ENCODE measurements around the gene EME1. TPM values are rescaled to one million over a fixed set of nuclear protein-coding genes. Genes with fewer than 3 reads are reported as not detected.
A peak's percentile ranks its signal among the peaks of the same experiment; 100 is the strongest.

The EME1 gene
- polyA plus RNA-seq, 2 of the 4 experiments (the other 2 are of a cell fraction), result 24.3 to 29.9 TPM

GRCh38 chr17:50372758-50373556 is at the start of gene EME1, which contains the start of gene MRPL27 (continued):
- peak; percentile 93 for TF ChIP-seq E2F6 (IDR thresholded peaks at IDR 0.05; ENCODE audit: borderline replicate concordance, low read depth)
- TF ChIP-seq SREBF2 (IDR thresholded peaks at IDR 0.05), result no peak; the same call in 1 of the 2 replicates
- peak; percentile 59; the same call in 1 of the 2 replicates for TF ChIP-seq BHLHE40 (IDR thresholded peaks at IDR 0.05; ENCODE audit: low read depth, low read length)
- TF ChIP-seq PHF8 (IDR thresholded peaks at IDR 0.05; ENCODE audit: borderline replicate concordance, low read depth), result peak; percentile 84; the same call in 1 of the 2 replicates
- no peak for TF ChIP-seq NFE2L2 (conservative IDR thresholded peaks at IDR 0.05; ENCODE audit: low read length)
- TF ChIP-seq RFX5 (IDR thresholded peaks at IDR 0.05), result peak; percentile 38; the same call in 1 of the 2 replicates
- TF ChIP-seq ESRRA (IDR thresholded peaks at IDR 0.05; ENCODE audit: borderline replicate concordance, low read length), result no peak
- peak; percentile 74; the same call in 1 of the 2 replicates for TF ChIP-seq TFCP2L1 (CRISPR knock-in tag; IDR thresholded peaks at IDR 0.05)
- TF ChIP-seq, protein P1, sequence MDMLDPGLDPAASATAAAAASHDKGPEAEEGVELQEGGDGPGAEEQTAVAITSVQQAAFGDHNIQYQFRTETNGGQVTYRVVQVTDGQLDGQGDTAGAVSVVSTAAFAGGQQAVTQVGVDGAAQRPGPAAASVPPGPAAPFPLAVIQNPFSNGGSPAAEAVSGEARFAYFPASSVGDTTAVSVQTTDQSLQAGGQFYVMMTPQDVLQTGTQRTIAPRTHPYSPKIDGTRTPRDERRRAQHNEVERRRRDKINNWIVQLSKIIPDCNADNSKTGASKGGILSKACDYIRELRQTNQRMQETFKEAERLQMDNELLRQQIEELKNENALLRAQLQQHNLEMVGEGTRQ (IDR thresholded peaks at IDR 0.05), result peak; percentile 98
- TF ChIP-seq, protein P2, sequence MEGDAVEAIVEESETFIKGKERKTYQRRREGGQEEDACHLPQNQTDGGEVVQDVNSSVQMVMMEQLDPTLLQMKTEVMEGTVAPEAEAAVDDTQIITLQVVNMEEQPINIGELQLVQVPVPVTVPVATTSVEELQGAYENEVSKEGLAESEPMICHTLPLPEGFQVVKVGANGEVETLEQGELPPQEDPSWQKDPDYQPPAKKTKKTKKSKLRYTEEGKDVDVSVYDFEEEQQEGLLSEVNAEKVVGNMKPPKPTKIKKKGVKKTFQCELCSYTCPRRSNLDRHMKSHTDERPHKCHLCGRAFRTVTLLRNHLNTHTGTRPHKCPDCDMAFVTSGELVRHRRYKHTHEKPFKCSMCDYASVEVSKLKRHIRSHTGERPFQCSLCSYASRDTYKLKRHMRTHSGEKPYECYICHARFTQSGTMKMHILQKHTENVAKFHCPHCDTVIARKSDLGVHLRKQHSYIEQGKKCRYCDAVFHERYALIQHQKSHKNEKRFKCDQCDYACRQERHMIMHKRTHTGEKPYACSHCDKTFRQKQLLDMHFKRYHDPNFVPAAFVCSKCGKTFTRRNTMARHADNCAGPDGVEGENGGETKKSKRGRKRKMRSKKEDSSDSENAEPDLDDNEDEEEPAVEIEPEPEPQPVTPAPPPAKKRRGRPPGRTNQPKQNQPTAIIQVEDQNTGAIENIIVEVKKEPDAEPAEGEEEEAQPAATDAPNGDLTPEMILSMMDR (IDR thresholded peaks at IDR 0.05), result no peak
- no peak for TF ChIP-seq RCOR1 (IDR thresholded peaks at IDR 0.05; ENCODE audit: low read depth, low read length)
- TF ChIP-seq TP53 (CRISPR knock-in tag; IDR thresholded peaks at IDR 0.05), result peak; percentile 76; the same call in 1 of the 2 replicates
- no peak for TF ChIP-seq SMC3 (IDR thresholded peaks at IDR 0.05)
- peak; percentile 82 for TF ChIP-seq HOXB5 (CRISPR knock-in tag; IDR thresholded peaks at IDR 0.05)
- TF ChIP-seq EHMT2 (IDR thresholded peaks at IDR 0.05; ENCODE audit: low read depth), result no peak
- no peak for TF ChIP-seq NR3C1 (IDR thresholded peaks at IDR 0.05)
- TF ChIP-seq EHF (CRISPR knock-in tag; IDR thresholded peaks at IDR 0.05), result peak; percentile 31; the same call in 1 of the 2 replicates
- TF ChIP-seq MYC (IDR thresholded peaks at IDR 0.05; ENCODE audit: borderline replicate concordance, low read length), result peak; percentile 92
- peak; percentile 85 for TF ChIP-seq POLR2A (IDR thresholded peaks at IDR 0.05; ENCODE audit: low read length)
- TF ChIP-seq MAX (IDR thresholded peaks at IDR 0.05), result peak; percentile 99
- TF ChIP-seq ZFP36 (IDR thresholded peaks at IDR 0.05; ENCODE audit: borderline replicate concordance, partially characterized antibody), result no peak

DNA sequence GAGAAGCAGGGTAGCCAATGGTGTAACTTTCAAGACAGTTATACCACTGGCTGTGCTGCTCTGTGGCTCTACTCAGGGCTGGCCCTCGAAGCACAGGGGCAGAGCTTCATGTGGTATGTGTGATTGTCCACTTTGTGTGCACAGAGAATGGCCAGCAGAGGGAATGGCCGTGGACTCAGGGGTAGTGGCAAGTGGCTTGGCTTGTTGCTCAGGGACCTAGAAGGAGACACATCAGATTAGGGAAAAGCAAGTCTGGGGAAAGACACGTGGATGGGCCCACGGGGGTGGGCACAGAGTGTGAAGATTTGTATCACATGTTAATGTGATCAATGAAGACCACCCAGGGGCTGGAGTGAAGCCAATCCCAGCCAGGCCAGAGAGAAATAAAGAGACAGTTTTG is 47.1 kb upstream of the EME1 start:
- Histone ChIP-seq H3K4me2 (no peak overlapping the region), H3K9me3 (no peaks in the 10 kb centered on the region), H3K4me1 (no peaks in the 10 kb centered on the region), H3K27ac (no peak overlapping the region), H3K4me3 (no peak overlapping the region)
- ATAC-seq (no peak; a peak in 1 of 6 replicates), DNase-seq (ENCODE audit: low read depth in 1 of 2, low spot score in 1 of 2) (no peak), FAIRE-seq (no peak)
- CTCF ChIA-PET, result interaction anchor here (0.6 to 1.3 kb wide), 2 partner anchors 29 to 116 kb away, joined by 3 to 4 read pairs; no protein-coding TSS in a partner anchor
- POLR2A ChIA-PET, result no interaction called here
- WGBS (ENCODE audit: missing lambda C conversion rate), result 20% methylated on average over 4 of the region's 4 CpGs
- TF ChIP-seq, protein P3, sequence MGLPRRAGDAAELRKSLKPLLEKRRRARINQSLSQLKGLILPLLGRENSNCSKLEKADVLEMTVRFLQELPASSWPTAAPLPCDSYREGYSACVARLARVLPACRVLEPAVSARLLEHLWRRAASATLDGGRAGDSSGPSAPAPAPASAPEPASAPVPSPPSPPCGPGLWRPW (IDR thresholded peaks at IDR 0.05), result no peak
- TF ChIP-seq, protein P2 (IDR thresholded peaks at IDR 0.05), result no peak
- TF ChIP-seq ZC3H11A (IDR thresholded peaks at IDR 0.05), result no peak
- no peak for TF ChIP-seq CHD2 (IDR thresholded peaks at IDR 0.05; ENCODE audit: low read length, partially characterized antibody)
- TF ChIP-seq JUN (IDR thresholded peaks at IDR 0.05), result no peak
- no peak for TF ChIP-seq BHLHE40 (IDR thresholded peaks at IDR 0.05; ENCODE audit: low read depth, low read length)
- TF ChIP-seq SREBF2 (IDR thresholded peaks at IDR 0.05), result no peak
- TF ChIP-seq RNF2 (IDR thresholded peaks at IDR 0.05; ENCODE audit: borderline replicate concordance, low read depth), result no peak
- TF ChIP-seq HOXB5 (CRISPR knock-in tag; IDR thresholded peaks at IDR 0.05), result no peak
- TF ChIP-seq CBX8 (IDR thresholded peaks at IDR 0.05), result no peak
- TF ChIP-seq POLR2AphosphoS2 (conservative IDR thresholded peaks at IDR 0.05; ENCODE audit: low read length), result no peak
- TF ChIP-seq FOSB (CRISPR knock-in tag; IDR thresholded peaks at IDR 0.05), result no peak
- no peak for TF ChIP-seq HOXA7 (CRISPR knock-in tag; IDR thresholded peaks at IDR 0.05)
- no peak for TF ChIP-seq FOXS1 (CRISPR knock-in tag; IDR thresholded peaks at IDR 0.05)
- TF ChIP-seq ZSCAN20 (CRISPR knock-in tag; IDR thresholded peaks at IDR 0.05), result no peak
- TF ChIP-seq KDM5A (IDR thresholded peaks at IDR 0.05), result no peak
- TF ChIP-seq EHMT2 (IDR thresholded peaks at IDR 0.05; ENCODE audit: low read depth), result no peak

Data from A549 (cell line).